NCI-H446 (cell line): ENCODE data around the gene RET.

Source experiments
- DNase-seq, 2 experiments: peaks; one replicate each; lab custom pipeline; 2025; lab: John Stamatoyannopoulos, UW

RET gene

DNA sequence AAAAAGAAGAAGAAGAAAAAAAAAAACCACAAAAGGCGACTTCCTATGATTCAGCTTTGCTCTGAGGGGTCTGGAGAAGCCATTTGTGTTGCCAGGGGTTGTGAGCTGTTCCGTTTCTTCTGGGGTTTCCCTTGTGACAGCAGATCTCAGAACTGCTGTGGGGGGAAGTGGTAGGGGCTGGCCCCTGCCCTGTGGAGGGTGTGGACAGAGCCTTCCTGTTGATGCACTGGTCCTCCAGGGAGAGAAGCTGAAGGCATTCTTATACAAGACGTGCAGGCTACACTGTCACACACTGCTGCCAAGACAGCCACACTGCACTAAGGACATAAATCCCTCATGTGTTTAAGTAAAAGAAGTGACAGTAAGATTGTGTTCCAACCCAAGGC lies 44.1 kb downstream of the RET start:
- no peak for DNase-seq

DNA sequence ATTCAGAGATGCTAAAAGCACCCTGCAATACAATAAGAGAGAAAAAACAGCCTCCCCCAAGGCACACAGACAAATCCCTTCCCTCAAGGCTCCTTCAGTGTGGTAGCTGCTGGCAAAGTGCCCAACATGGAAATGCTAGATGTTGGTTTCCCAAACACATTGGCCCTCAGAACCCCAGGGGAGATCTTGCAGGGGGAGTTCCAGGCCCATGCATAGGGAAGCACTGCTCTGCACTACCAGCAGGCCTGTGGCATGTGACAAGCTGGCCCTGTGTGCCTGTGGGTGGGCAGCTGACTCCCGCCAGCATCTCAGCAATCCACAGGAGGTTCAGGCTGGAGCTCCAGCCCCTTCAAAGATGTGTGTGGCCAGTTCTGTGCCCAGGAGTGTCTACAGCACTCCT lies 44.6 kb downstream of the RET start:
- no peak for DNase-seq

DNA sequence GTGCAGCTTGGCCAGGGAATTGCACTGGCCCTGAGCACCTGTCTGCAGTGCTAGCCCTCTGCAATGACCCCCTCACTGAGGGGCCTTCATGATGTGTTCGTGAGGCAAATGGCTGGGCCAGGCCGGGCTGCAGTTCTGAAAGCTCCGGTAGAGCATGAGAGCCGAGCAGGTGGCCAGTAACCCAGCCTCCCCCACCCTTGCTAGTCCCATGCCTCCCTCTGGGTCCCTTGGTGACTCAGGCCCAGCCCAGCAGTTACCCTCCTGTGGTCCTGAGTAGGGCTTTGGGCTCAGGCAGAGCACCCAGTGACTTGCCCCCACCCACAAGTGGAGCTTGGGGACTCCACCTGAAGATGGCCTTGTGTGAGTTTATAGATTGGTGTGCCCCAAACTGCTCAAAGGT lies 45.2 kb downstream of the RET start:
- no peak for DNase-seq

DNA sequence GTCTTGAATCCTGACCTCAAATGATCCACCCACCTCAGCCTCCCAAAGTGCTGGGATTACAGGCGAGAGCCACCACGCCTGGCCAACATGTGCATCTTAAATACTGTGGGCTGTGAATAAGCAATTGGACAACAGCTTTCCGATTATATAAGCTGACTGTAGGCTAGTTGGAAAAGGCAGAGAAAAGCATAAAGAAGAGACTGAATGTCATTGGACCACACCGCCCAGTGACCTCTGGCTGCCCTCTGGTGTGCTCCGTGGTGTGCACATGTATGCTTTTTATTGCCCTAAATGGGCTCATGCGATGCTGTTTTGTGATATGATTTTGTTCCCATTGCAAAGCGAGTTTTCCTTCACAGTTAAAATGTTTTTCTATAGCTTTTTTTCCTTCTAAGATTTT lies 46.0 kb downstream of the RET start:
- DNase-seq, result no peak

DNA sequence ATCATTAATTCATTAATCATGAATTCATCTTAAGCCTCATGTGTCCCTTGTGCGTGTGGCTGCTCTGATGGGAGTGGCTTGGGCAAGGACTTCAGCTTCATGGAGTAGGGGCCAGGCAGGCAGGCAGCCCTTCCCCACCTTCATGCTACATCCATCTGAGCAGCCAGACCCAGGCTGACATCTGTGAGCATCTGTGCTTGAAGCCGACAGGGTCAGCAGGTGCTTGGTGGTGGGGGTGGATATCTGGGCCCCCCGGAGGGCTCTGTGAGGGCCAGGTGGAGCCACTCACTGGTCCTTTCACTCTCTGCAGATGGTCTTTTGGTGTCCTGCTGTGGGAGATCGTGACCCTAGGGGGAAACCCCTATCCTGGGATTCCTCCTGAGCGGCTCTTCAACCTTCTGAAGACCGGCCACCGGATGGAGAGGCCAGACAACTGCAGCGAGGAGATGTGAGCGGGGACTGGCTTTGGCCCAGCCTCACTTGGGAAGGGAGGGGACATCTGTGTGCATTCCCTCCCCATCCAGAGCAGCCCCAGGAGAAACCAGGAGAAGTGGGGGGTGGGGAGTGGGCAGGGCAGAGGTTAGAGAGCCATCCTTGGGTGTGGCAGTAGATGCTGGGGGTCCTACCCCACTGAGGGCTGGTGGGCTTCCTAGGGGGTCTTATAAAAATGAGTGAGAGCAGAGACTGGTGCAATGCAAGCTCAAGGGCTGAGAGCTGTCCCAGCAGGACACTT lies 46.7 kb downstream of the RET start:
- no peak for DNase-seq

DNA sequence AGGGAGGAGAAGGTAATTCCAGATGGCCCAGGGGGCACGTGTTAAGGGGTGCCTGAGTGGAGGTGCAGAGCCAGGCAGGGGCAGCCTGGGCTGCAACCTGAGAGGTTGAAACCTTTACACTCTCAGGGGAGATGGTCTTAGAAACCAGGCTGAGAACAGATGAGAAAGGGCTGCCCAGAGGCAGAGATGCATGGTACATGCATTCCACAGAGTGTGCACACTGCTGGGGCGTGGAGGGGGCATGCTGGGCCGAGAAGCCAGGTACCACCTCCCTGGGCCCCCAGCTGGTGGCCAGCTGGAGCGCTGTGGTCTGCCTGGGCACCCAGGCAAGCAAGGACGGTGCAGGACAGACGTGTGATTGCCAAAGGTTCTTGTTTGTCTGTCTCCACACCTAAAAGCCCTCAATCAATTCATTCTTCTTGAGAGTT lies 47.2 kb downstream of the RET start:
- DNase-seq, result no peak

DNA sequence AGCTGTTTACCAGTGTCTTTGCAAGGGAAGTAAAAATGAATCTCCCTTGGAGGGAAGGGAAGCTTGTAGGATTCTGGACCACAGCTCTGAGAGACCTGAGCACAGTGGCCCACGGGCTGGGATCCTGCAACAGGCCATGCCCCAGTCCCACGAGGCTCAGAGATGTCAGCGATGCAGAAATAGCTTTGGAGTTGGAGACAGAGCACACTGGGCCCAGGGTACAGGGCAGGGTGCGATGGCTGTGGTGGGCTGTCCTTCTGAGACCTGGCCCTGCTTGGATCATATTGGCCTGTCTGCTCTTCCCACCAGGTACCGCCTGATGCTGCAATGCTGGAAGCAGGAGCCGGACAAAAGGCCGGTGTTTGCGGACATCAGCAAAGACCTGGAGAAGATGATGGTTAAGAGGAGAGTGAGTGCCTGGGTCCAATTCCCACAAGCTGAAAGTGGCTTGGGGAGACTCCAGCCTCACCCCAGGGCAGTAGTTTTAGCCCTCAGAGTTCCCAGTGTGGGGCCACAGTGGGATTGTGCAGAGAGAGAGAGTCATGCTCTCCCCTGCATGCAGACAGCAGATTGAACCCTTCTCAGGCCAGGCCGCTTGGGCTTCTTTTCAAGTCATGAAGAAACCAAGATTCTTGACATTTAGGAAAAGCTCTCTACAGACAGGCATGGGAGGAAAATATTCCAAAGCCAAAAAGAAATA lies 47.9 kb downstream of the RET start:
- no peak for DNase-seq

DNA sequence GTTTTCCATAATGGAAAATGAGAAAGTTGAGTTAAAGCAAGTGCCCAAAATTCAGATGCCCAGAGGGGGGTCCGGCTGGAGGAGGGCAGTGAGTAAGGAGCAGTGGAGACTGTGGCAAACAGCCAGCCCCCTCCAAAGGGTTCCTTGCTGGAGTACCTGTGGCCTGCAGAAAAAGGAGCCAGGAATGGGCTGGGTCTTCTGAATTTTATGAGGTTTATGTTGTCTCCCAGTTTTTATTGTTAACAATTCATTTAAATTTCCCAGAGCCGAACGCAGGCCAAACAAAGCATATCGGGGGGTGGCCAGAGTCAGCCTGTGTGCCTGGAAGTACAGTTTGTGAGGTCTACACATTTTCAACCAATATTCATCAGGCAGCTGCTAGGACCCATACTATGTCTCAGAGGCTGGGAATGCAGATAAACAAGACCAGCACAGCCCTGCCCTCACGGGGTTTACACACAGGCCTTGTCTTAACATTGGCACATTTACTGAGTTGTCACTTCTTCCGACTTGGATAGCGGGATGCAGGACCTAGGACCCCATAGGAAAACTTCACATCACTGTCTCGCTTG lies 48.5 kb downstream of the RET start:
- no peak for DNase-seq

DNA sequence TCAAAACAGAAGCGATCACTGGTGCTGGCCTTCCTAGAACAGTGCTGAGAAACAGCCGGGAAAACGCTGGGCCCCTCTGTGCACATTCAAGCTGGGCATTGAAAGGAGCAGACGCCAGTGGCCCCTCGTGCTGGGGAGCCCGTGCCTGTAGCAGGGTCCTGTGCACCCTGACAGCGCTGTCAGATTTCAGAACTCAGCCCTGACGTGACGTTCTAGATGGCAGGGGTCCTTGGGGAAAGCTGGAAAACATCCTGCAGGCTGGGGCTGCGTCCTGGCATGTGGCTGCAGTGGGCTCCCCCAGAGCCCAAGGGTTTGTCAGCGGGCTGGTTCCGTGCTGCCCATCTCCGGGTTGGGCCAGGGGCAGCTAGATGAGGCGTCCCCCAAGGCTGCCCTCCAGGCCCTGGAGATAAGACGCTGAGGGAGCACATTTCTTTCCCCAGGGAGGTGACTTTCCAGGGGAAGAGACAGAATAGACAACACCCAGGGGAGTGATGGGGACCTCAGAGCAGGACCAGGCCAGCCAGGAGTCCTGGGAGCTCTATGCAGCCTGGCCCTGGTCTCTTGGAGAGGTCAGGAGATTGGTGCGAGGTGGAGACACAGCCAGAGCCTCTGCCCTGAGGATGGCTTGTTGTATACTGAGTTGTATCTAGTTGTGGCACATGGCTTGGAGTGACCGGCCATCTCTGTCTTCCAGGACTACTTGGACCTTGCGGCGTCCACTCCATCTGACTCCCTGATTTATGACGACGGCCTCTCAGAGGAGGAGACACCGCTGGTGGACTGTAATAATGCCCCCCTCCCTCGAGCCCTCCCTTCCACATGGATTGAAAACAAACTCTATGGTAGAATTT lies 49.2 kb downstream of the RET start:
- DNase-seq, result no peak

DNA sequence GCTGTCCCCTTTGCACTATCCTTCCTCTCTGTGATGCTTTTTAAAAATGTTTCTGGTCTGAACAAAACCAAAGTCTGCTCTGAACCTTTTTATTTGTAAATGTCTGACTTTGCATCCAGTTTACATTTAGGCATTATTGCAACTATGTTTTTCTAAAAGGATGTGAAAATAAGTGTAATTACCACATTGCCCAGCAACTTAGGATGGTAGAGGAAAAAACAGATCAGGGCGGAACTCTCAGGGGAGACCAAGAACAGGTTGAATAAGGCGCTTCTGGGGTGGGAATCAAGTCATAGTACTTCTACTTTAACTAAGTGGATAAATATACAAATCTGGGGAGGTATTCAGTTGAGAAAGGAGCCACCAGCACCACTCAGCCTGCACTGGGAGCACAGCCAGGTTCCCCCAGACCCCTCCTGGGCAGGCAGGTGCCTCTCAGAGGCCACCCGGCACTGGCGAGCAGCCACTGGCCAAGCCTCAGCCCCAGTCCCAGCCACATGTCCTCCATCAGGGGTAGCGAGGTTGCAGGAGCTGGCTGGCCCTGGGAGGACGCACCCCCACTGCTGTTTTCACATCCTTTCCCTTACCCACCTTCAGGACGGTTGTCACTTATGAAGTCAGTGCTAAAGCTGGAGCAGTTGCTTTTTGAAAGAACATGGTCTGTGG lies 50.0 kb downstream of the RET start:
- DNase-seq, result no peak

DNA sequence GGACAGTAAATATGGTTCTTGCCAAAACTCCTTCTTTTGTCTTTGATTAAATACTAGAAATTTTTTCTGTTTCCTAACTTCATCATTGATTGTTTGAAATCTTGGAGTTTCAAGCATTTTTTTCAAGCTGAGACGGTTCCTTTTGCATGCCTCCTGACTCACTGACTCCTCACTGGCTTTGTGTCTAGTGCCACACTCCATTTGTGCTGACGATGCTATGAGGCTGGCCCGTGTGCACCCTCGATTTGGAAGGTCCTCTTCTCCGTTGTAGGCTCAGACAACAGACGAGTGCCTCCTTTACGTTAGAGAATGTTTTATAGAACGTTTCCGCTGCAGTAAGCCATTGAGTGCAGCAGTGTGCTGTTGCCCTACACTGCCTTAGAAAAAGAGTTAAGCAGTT lies 50.6 kb downstream of the RET start:
- DNase-seq, result no peak

DNA sequence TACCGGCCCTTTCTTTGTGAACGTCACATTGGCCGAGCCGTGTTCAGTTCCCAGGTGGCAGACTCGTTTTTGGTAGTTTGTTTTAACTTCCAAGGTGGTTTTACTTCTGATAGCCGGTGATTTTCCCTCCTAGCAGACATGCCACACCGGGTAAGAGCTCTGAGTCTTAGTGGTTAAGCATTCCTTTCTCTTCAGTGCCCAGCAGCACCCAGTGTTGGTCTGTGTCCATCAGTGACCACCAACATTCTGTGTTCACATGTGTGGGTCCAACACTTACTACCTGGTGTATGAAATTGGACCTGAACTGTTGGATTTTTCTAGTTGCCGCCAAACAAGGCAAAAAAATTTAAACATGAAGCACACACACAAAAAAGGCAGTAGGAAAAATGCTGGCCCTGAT lies 51.5 kb downstream of the RET start:
- DNase-seq, result no peak

DNA sequence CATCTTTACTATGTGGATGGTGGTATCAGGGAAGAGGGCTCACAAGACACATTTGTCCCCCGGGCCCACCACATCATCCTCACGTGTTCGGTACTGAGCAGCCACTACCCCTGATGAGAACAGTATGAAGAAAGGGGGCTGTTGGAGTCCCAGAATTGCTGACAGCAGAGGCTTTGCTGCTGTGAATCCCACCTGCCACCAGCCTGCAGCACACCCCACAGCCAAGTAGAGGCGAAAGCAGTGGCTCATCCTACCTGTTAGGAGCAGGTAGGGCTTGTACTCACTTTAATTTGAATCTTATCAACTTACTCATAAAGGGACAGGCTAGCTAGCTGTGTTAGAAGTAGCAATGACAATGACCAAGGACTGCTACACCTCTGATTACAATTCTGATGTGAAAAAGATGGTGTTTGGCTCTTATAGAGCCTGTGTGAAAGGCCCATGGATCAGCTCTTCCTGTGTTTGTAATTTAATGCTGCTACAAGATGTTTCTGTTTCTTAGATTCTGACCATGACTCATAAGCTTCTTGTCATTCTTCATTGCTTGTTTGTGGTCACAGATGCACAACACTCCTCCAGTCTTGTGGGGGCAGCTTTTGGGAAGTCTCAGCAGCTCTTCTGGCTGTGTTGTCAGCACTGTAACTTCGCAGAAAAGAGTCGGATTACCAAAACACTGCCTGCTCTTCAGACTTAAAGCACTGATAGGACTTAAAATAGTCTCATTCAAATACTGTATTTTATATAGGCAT lies 52.3 kb downstream of the RET start:
- DNase-seq, result no peak

DNA sequence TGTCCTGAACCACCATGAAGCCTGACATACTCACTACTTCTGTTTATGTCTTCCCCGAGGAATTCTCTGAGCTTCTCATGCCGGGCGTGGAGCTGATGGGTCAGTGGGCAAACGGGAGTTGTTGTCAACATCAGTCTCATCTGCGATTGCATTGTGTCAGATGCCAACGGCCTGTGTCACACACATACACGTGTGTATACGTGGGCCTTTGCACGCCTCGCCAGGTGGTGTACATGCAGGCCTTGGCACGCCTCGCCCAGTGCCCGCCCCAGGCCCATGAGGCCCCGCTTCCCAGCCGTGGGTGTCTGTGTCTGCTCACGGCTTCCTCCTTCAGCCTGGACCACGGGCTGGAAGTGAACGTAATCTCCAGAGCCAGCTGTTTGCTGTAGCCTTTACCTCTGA lies 53.9 kb downstream of the RET start:
- no peak for DNase-seq

DNA sequence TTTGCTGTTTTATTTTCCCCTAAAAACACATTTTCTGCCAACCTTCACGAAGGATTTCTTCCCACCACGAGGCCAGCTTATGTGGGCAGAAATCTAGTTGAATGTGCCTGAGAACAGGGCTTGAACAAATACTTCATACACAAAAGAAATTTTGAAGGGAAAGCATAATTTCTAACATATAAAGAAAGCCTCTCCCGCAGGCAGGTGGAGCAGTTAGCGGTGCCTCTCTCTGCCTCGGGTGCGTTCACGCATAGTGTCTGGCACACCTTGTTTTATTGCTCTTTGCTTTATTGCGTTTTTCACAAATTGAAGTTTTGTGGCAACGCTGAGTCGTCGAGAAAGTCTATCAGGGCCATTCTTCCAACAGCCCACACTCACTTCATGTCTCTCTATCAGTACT lies 54.4 kb downstream of the RET start:
- no peak for DNase-seq

DNA sequence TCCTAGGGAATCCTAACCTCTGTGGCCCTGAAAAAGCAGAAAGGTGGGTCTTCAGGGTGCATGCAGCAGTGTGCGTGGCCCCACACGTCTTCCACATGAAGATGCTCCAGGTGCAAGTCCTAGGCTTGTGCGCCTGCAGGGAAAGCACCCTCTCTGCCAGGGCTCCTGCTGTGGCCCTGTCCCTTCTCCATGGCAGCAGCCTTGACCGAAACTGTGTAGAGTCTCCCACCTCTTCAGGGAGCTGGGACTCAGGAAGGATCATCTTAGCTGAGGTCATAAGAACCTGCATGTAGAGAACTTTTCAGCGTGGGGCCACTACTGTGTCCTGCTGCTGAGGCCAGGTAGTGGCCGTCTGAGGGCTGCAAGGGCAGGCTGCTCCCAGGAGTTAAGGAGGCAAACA lies 55.0 kb downstream of the RET start:
- DNase-seq, result no peak

DNA sequence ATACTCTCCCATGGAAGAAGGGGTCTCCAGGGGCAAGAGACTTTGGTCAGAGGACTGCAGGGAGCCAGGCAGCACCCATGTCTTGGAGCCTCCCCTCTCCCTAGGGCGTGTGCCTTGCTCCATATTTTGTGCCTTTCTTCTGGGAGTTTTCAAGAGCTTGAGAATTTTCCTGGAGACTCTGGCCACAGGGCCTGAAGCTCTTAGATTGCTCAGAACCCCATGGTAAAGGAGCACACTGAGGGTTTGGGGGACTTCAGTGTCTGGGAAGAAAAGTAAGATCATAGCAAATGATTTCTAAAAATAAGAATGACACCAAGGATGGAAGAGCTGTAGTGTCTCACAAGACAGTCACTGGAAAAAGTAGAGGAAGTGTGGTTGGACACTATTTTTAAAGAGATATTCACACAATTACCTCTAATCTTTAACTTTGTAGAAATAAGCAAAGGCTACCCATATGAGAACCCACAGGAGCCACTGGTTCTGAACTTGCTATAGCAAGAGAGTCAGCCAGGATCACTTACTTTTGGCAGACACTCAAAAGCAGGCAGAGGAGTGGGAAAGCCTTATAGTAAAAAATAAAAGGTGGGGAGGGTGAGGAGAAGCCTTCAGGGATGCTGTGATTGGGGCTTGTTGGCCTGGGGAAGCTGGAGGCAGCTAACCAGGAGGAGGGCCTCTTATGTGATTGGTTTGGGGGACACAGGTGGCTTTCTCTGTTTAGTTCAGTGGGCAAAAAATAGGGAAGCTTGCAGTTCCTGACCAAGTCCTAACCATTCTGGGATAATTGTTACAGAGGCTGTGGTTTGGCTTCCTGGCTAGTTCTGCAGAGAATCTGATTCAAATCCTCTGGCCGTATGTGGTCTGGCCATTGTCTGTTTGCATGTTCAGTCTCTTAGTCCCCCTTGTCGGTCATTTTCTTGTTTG lies 56.3 kb downstream of the RET start:
- DNase-seq, result no peak

DNA sequence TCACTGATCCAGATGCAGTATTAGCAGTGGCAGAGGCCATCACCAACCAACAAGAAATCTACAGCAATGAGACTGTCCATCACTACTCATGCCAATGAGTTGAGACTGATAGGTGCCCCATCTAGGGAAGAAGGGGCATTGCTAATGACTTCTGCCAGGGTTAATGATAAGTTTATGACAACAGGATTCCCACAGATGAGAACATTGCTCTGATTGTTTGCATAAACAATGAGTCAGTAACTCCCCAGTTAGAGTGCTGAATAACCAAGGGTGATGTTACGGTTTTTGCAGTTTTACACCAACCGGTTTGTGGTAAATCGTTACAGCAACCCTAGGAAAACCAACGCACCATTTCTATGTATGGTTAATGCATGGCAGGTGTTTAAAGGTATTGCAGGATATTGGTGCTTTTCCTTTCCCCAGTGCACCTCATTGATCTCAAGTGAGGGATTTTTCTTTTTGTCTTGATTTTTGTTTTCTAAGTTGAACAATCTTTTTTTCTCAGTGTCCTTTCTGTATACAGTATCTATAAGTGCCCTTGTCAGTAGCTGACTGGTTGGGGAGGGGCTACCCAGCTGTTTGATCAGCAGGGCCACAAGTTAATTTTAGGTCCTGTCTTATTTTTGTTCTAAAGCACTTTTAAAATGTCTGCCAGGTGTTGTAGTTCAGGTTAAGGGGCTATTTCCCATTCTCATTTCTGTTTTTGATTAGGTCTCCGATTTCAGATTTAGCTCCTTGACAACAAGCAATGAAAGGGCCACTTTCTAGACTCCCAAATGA lies 57.4 kb downstream of the RET start:
- DNase-seq, result no peak

DNA sequence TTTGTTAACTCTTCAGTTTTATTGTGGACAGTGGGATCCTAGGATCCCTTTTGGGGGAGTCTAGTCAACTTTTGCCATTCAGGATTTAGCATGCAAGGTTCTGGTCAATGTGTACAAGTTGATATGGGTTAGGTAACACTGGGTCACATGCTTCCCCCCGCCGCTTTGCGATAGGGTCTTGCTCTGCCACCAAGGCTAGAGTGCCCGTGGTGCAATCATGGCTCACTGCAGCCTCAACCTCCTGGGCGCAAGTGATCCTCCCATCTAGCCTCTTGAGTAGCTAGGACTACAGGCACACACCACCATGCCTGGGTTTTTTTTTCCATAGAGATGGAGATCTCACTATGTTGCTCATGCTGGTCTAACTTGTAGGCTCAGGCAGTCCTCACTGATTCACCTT lies 58.2 kb downstream of the RET start:
- DNase-seq, result no peak
